Smooth muscle cell (in vitro differentiated cells): ENCODE data around the gene LRRC1. TPM values are rescaled to one million over a fixed set of nuclear protein-coding genes. Genes with fewer than 3 reads are reported as not detected.

ENCODE experiments used
- DNase-seq: peaks from one replicate; lab custom pipeline; 2025; ENCODE audit not compliant: unreplicated experiment; lab: John Stamatoyannopoulos, UW
- H2AFZ ChIP-seq: fragments of 200-600 bp; sonication (generic); 2 replicates; pipeline ENCODE4 v1.6.0; 2016; ENCODE audit warnings: antibody characterized with exemption, low read depth, mild to moderate bottlenecking
- H3F3A ChIP-seq: fragments of 200-600 bp; sonication (generic); 2 replicates; pipeline ENCODE4 v1.6.0; 2017; ENCODE audit warnings: antibody characterized with exemption, low read depth
- H3K27ac ChIP-seq: fragments of 200-600 bp; sonication (generic); 2 replicates; pipeline ENCODE4 v1.5.1; 2016; ENCODE audit warnings: low read depth, mild to moderate bottlenecking
- H3K27me3 ChIP-seq: fragments of 200-600 bp; sonication (generic); 2 replicates; pipeline ENCODE4 v1.6.1; 2016; ENCODE audit warnings: low read depth, mild to moderate bottlenecking
- H3K36me3 ChIP-seq: fragments of 200-600 bp; sonication (generic); 2 replicates; pipeline ENCODE4 v1.5.1; 2016; ENCODE audit warnings: low read depth
- H3K4me1 ChIP-seq: fragments of 200-600 bp; sonication (generic); 2 replicates; pipeline ENCODE4 v1.5.1; 2016; ENCODE audit warnings: low read depth
- H3K4me2 ChIP-seq: fragments of 200-600 bp; sonication (generic); 2 replicates; pipeline ENCODE4 v1.6.0; 2016; ENCODE audit warnings: mild to moderate bottlenecking
- H3K4me3 ChIP-seq: fragments of 200-600 bp; sonication (generic); 2 replicates; pipeline ENCODE4 v1.5.1; 2016; ENCODE audit warnings: mild to moderate bottlenecking
- H3K79me2 ChIP-seq: fragments of 200-600 bp; sonication (generic); 2 replicates; pipeline ENCODE4 v1.6.0; 2016; ENCODE audit warnings: low read depth, mild to moderate bottlenecking
- H3K9ac ChIP-seq: fragments of 200-600 bp; sonication (generic); 2 replicates; pipeline ENCODE4 v1.6.0; 2016; ENCODE audit warnings: low read depth
- H3K9me3 ChIP-seq: fragments of 200-600 bp; sonication (generic); replicated peaks from 2 replicates; pipeline ENCODE4 v1.5.1; 2016; ENCODE audit warnings: low read depth
- H4K20me1 ChIP-seq: fragments of 200-600 bp; sonication (generic); 2 replicates; pipeline ENCODE4 v1.6.0; 2016; ENCODE audit warnings: low read depth
- CTCF ChIP-seq: fragments of 200-600 bp; sonication (generic); IDR thresholded peaks from 2 replicates; pipeline ENCODE4 v1.5.1; 2017; ENCODE audit warnings: borderline replicate concordance, mild to moderate bottlenecking, antibody characterized with exemption; ENCODE audit not compliant: insufficient read depth, poor library complexity, severe bottlenecking
- WGBS: methylation state at CpG from one replicate; pipeline ENCODE4 v1.1.7; 2016; ENCODE audit warnings: low lambda C conversion rate; 5-methylcytosine and 5-hydroxymethylcytosine counted together
- polyA plus RNA-seq: library from polyadenylated mRNA; unstranded; fragments of >200 nt; fragmentation: Nextera tagmentation; extraction: Ambion mirVana; gene quantifications from 2 replicates; pipeline ENCODE4 v1.2.1, GENCODE V29; 2016
- total RNA-seq: library from RNA; depleted of rRNA; stranded (reverse); fragments of >200 nt; gene quantifications from 2 replicates; pipeline ENCODE4 v1.2.3, GENCODE V29; 2014

LRRC1 gene
- total and polyA plus RNA-seq, 2 experiments from 2014 or later = 11.8 to 19.9 TPM

- Histone ChIP-seq H3K27me3 (no peaks in the 10 kb centered on the region), H2AFZ (no peak overlapping the region), H3K4me1 (no peaks in the 10 kb centered on the region), H3K4me3 (no peak overlapping the region), H4K20me1 (no peaks in the 10 kb centered on the region), H3K36me3 (no peaks in the 10 kb centered on the region), H3K9ac (no peak overlapping the region), H3K9me3 (no peaks in the 10 kb centered on the region), H3F3A (peaks cover 8% of the 10 kb centered on the region), H3K27ac (no peak overlapping the region), H3K4me2 (no peak overlapping the region), H3K79me2 (no peaks in the 10 kb centered on the region)
- TF ChIP-seq CTCF = peak; percentile 61
- WGBS = 42% methylated on average over 6 of the region's 6 CpGs
- peak; percentile 4 for DNase-seq
Observed at GRCh38 chr6:53956068-53956711, 161.4 kb downstream of the LRRC1 start.

- Histone ChIP-seq H3F3A (peaks cover 8% of the 10 kb centered on the region), H3K4me2 (no peak overlapping the region)
- TF ChIP-seq CTCF = no peak
Observed at GRCh38 chr6:53956804-53957203, 162.0 kb downstream of the LRRC1 start.

GRCh38 chr6:53959717-53960116 is 164.9 kb downstream of the LRRC1 start:
- peak overlapping the region; percentile 68 for H3K4me2 ChIP-seq
- H3K4me1 ChIP-seq = peaks cover 4% of the 10 kb centered on the region
- no peak overlapping the region for H2AFZ ChIP-seq
- H3K27ac ChIP-seq = peak overlapping the region; percentile 76
- H3K9ac ChIP-seq = no peak overlapping the region
- no peak for TF ChIP-seq CTCF
- no peaks in the 10 kb centered on the region for H3K27me3 ChIP-seq
- 84% methylated on average over 2 of the region's 2 CpGs for WGBS
- H3K4me3 ChIP-seq = no peak overlapping the region
- H3K36me3 ChIP-seq = no peaks in the 10 kb centered on the region
- peaks cover 15% of the 10 kb centered on the region for H3F3A ChIP-seq
- DNase-seq = no peak
- H3K79me2 ChIP-seq = no peaks in the 10 kb centered on the region
- no peaks in the 10 kb centered on the region for H4K20me1 ChIP-seq
- H3K9me3 ChIP-seq = no peaks in the 10 kb centered on the region

More at GRCh38 chr6:53956804-53957203, 162.0 kb downstream of the LRRC1 start:
- H3K4me1 ChIP-seq = peaks cover 3% of the 10 kb centered on the region
- H3K36me3 ChIP-seq = no peaks in the 10 kb centered on the region
- H2AFZ ChIP-seq = no peak overlapping the region
- H3K27ac ChIP-seq = no peak overlapping the region
- DNase-seq = no peak
- H3K9me3 ChIP-seq = no peaks in the 10 kb centered on the region
- H3K9ac ChIP-seq = no peak overlapping the region
- H3K79me2 ChIP-seq = no peaks in the 10 kb centered on the region
- no peaks in the 10 kb centered on the region for H3K27me3 ChIP-seq
- H4K20me1 ChIP-seq = no peaks in the 10 kb centered on the region
- no peak overlapping the region for H3K4me3 ChIP-seq

- H2AFZ ChIP-seq = no peak overlapping the region
- WGBS = 17% methylated on average over 4 of the region's 4 CpGs
- H3K36me3 ChIP-seq = no peaks in the 10 kb centered on the region
- H3K79me2 ChIP-seq = no peaks in the 10 kb centered on the region
- H3K4me1 ChIP-seq = peaks cover 4% of the 10 kb centered on the region
- peak overlapping the region; percentile 68 for H3K4me2 ChIP-seq
- TF ChIP-seq CTCF = no peak
- peak overlapping the region; percentile 76 for H3K27ac ChIP-seq
- H4K20me1 ChIP-seq = no peaks in the 10 kb centered on the region
- H3K9me3 ChIP-seq = no peaks in the 10 kb centered on the region
- H3K9ac ChIP-seq = no peak overlapping the region
- no peaks in the 10 kb centered on the region for H3K27me3 ChIP-seq
- H3K4me3 ChIP-seq = no peak overlapping the region
- H3F3A ChIP-seq = peaks cover 15% of the 10 kb centered on the region
- DNase-seq = no peak
Observed at GRCh38 chr6:53960311-53960710, 165.5 kb downstream of the LRRC1 start.
